ENCODE measurements around the gene HOXA5.
A peak's percentile ranks its signal among the peaks of the same experiment; 100 is the strongest.

Gene HOXA5

GRCh38 chr7:27099453-27100370 lies 43.8 kb downstream of the HOXA5 start:
- Histone ChIP-seq H3K27me3 (ENCODE audit: insufficient read depth, low read depth) (no peaks in the 10 kb centered on the region), H2AFZ (ENCODE audit: low read depth) (no peak overlapping the region), H3K36me3 (ENCODE audit: insufficient read depth) (no peaks in the 10 kb centered on the region), H3K79me2 (ENCODE audit: insufficient read depth, low read depth) (peaks cover 16% of the 10 kb centered on the region), H3K27ac (no peak overlapping the region), H3K4me3 (IDR thresholded peaks at IDR 0.05; ENCODE audit: insufficient read depth, low read depth, low read length) (no peak overlapping the region), H3K4me2 (no peak overlapping the region), H3K4me1 (ENCODE audit: low read depth, poor library complexity, severe bottlenecking) (peaks cover 7% of the 10 kb centered on the region), H3K9ac (no peak overlapping the region), H4K20me1 (ENCODE audit: insufficient read depth) (no peaks in the 10 kb centered on the region; the same call in 1 of the 2 replicates)
- TF ChIP-seq CTCF (conservative IDR thresholded peaks at IDR 0.05; ENCODE audit: low read depth, low read length): no peak

GRCh38 chr7:27098578-27099451 lies 44.7 kb downstream of the HOXA5 start:
- Histone ChIP-seq H3K9ac (no peak overlapping the region), H4K20me1 (ENCODE audit: insufficient read depth) (no peaks in the 10 kb centered on the region; the same call in 1 of the 2 replicates), H3K4me2 (no peak overlapping the region), H3K27me3 (ENCODE audit: insufficient read depth, low read depth) (no peaks in the 10 kb centered on the region), H3K27ac (no peak overlapping the region), H3K4me3 (IDR thresholded peaks at IDR 0.05; ENCODE audit: insufficient read depth, low read depth, low read length) (no peak overlapping the region), H2AFZ (ENCODE audit: low read depth) (no peak overlapping the region), H3K36me3 (ENCODE audit: insufficient read depth) (no peaks in the 10 kb centered on the region), H3K79me2 (ENCODE audit: insufficient read depth, low read depth) (peaks cover 16% of the 10 kb centered on the region), H3K4me1 (ENCODE audit: low read depth, poor library complexity, severe bottlenecking) (peaks cover 7% of the 10 kb centered on the region)
- no peak for TF ChIP-seq CTCF (conservative IDR thresholded peaks at IDR 0.05; ENCODE audit: low read depth, low read length)

GRCh38 chr7:27097686-27098577 lies 45.5 kb downstream of the HOXA5 start:
- peak overlapping the region; percentile 89 for H3K4me2 ChIP-seq
- H3K9ac ChIP-seq: no peak overlapping the region
- no peaks in the 10 kb centered on the region for H3K27me3 ChIP-seq (ENCODE audit: insufficient read depth, low read depth)
- no peak for TF ChIP-seq CTCF (conservative IDR thresholded peaks at IDR 0.05; ENCODE audit: low read depth, low read length)
- no peak overlapping the region for H3K27ac ChIP-seq
- H3K4me1 ChIP-seq (ENCODE audit: low read depth, poor library complexity, severe bottlenecking): peaks cover 7% of the 10 kb centered on the region
- H3K79me2 ChIP-seq (ENCODE audit: insufficient read depth, low read depth): peaks cover 16% of the 10 kb centered on the region
- H3K36me3 ChIP-seq (ENCODE audit: insufficient read depth): no peaks in the 10 kb centered on the region
- H4K20me1 ChIP-seq (ENCODE audit: insufficient read depth): no peaks in the 10 kb centered on the region; the same call in 1 of the 2 replicates
- no peak overlapping the region for H3K4me3 ChIP-seq (IDR thresholded peaks at IDR 0.05; ENCODE audit: insufficient read depth, low read depth, low read length)
- 0 out of 2 replicates have a peak overlapping the region, but pooled peaks have one; percentile 90 for H2AFZ ChIP-seq (ENCODE audit: low read depth)

All from KMS-11 (cell line).